IPS-20b (cell line): Measurements from ENCODE around the gene ORM2.
"Not testable (repeated sequence)": the region's sequence is repeated elsewhere in the genome, so short reads cannot be mapped to it uniquely, and the experiment has no call there.

ENCODE experiments used
- H3K27ac ChIP-seq: one replicate; pipeline ENCODE4 v1.5.1; 2013; ENCODE audit warnings: low read length
- H3K27me3 ChIP-seq: 2 replicates; pipeline ENCODE4 v1.6.1; 2013; ENCODE audit warnings: mild to moderate bottlenecking, low read length, inconsistent platforms; ENCODE audit not compliant: insufficient read depth
- H3K36me3 ChIP-seq: 2 replicates; pipeline ENCODE4 v1.6.1; 2013; ENCODE audit warnings: low read depth, mild to moderate bottlenecking, inconsistent platforms, low read length, moderate library complexity; ENCODE audit not compliant: insufficient read depth
- H3K4me1 ChIP-seq: 2 replicates; pipeline ENCODE4 v1.6.1; 2013; ENCODE audit warnings: mild to moderate bottlenecking, control low read depth, inconsistent platforms, low read length, moderate library complexity; ENCODE audit not compliant: insufficient read depth
- H3K4me3 ChIP-seq: 2 replicates; pipeline ENCODE4 v1.5.1; 2013; ENCODE audit warnings: mild to moderate bottlenecking, low read length, inconsistent platforms
- H3K9ac ChIP-seq: 2 replicates; pipeline ENCODE4 v1.6.1; 2013; ENCODE audit warnings: low read depth, mild to moderate bottlenecking, inconsistent platforms, low read length, moderate library complexity
- H3K9me3 ChIP-seq: 2 replicates; pipeline ENCODE4 v1.6.1; 2013; ENCODE audit warnings: mild to moderate bottlenecking, low read depth, low read length, inconsistent platforms; ENCODE audit not compliant: insufficient read depth

Gene ORM2

GRCh38 chr9:114329625-114330022, at the start of gene ORM2:
ORM2 (plus strand) TSS chr9:114329869; CDS start chr9:114329905, 36 bp downstream.
- not testable (repeated sequence) for H3K9me3 ChIP-seq, H3K4me1 ChIP-seq, H3K36me3 ChIP-seq, H3K27me3 ChIP-seq, H3K27ac ChIP-seq, H3K4me3 ChIP-seq, H3K9ac ChIP-seq

GRCh38 chr9:114280636-114281472, 48.8 kb upstream of the ORM2 start:
- H3K9me3 ChIP-seq, result no peaks in the 10 kb centered on the region
- no peak overlapping the region for H3K27ac ChIP-seq
- H3K36me3 ChIP-seq, result no peaks in the 10 kb centered on the region; the same call in 1 of the 2 replicates
- no peak overlapping the region for H3K4me3 ChIP-seq
- H3K4me1 ChIP-seq, result no peaks in the 10 kb centered on the region
- H3K9ac ChIP-seq, result no peak overlapping the region
- H3K27me3 ChIP-seq, result no peaks in the 10 kb centered on the region

GRCh38 chr9:114281473-114282103, 48.1 kb upstream of the ORM2 start:
- H3K4me3 ChIP-seq, result no peak overlapping the region
- no peaks in the 10 kb centered on the region for H3K27me3 ChIP-seq
- H3K9me3 ChIP-seq, result no peaks in the 10 kb centered on the region
- H3K4me1 ChIP-seq, result no peaks in the 10 kb centered on the region
- no peak overlapping the region for H3K9ac ChIP-seq
- no peaks in the 10 kb centered on the region; the same call in 1 of the 2 replicates for H3K36me3 ChIP-seq
- no peak overlapping the region for H3K27ac ChIP-seq

GRCh38 chr9:114282104-114282485, 47.6 kb upstream of the ORM2 start:
- H3K4me1 ChIP-seq, result no peaks in the 10 kb centered on the region
- no peaks in the 10 kb centered on the region; the same call in 1 of the 2 replicates for H3K36me3 ChIP-seq
- no peak overlapping the region for H3K4me3 ChIP-seq
- no peak overlapping the region for H3K9ac ChIP-seq
- no peak overlapping the region for H3K27ac ChIP-seq
- H3K9me3 ChIP-seq, result no peaks in the 10 kb centered on the region
- no peaks in the 10 kb centered on the region for H3K27me3 ChIP-seq

- Histone ChIP-seq H3K4me3 (no peak overlapping the region), H3K9ac (no peak overlapping the region), H3K4me1 (no peaks in the 10 kb centered on the region), H3K9me3 (no peaks in the 10 kb centered on the region), H3K36me3 (no peaks in the 10 kb centered on the region; the same call in 1 of the 2 replicates), H3K27ac (no peak overlapping the region), H3K27me3 (no peaks in the 10 kb centered on the region)
Observed at GRCh38 chr9:114282507-114282906, 47.2 kb upstream of the ORM2 start.

GRCh38 chr9:114282926-114283325, 46.7 kb upstream of the ORM2 start:
- Histone ChIP-seq H3K4me1 (peaks cover 2% of the 10 kb centered on the region), H3K36me3 (no peaks in the 10 kb centered on the region; the same call in 1 of the 2 replicates), H3K9ac (no peak overlapping the region), H3K27me3 (no peaks in the 10 kb centered on the region), H3K4me3 (no peak overlapping the region), H3K9me3 (no peaks in the 10 kb centered on the region), H3K27ac (no peak overlapping the region)

GRCh38 chr9:114283551-114284111, 46.0 kb upstream of the ORM2 start:
- H3K27me3 ChIP-seq, result no peaks in the 10 kb centered on the region
- H3K27ac ChIP-seq, result no peak overlapping the region
- peaks cover 9% of the 10 kb centered on the region for H3K4me1 ChIP-seq

GRCh38 chr9:114284316-114285060, 45.2 kb upstream of the ORM2 start:
- Histone ChIP-seq H3K27me3 (no peaks in the 10 kb centered on the region), H3K27ac (no peak overlapping the region), H3K36me3 (no peaks in the 10 kb centered on the region; the same call in 1 of the 2 replicates), H3K4me3 (no peak overlapping the region), H3K9me3 (no peaks in the 10 kb centered on the region), H3K9ac (no peak overlapping the region), H3K4me1 (peaks cover 9% of the 10 kb centered on the region)

More at GRCh38 chr9:114283551-114284111, 46.0 kb upstream of the ORM2 start:
- Histone ChIP-seq H3K4me3 (no peak overlapping the region), H3K9me3 (no peaks in the 10 kb centered on the region), H3K9ac (no peak overlapping the region), H3K36me3 (no peaks in the 10 kb centered on the region; the same call in 1 of the 2 replicates)

- Histone ChIP-seq H3K27me3 (no peaks in the 10 kb centered on the region), H3K4me3 (no peak overlapping the region), H3K27ac (no peak overlapping the region), H3K9ac (no peak overlapping the region), H3K36me3 (no peaks in the 10 kb centered on the region; the same call in 1 of the 2 replicates), H3K9me3 (no peaks in the 10 kb centered on the region), H3K4me1 (peaks cover 9% of the 10 kb centered on the region)
Observed at GRCh38 chr9:114285166-114285867, 44.4 kb upstream of the ORM2 start.

GRCh38 chr9:114286146-114286679, 43.5 kb upstream of the ORM2 start:
- Histone ChIP-seq H3K9ac (no peak overlapping the region), H3K27me3 (no peaks in the 10 kb centered on the region), H3K27ac (no peak overlapping the region), H3K36me3 (no peaks in the 10 kb centered on the region; the same call in 1 of the 2 replicates), H3K4me3 (no peak overlapping the region), H3K9me3 (no peaks in the 10 kb centered on the region), H3K4me1 (peaks cover 9% of the 10 kb centered on the region)
